RWPE1 (cell line): Measurements from ENCODE around the gene GPC3.

Experiments used
- CTCF ChIA-PET: fragments of 350-600 bp; sonication (Branson Sonifier 250); formaldehyde crosslinking; extraction: SDS; loops from one replicate; lab custom pipeline; 2021; lab: Yijun Ruan, JAX
- POLR2A ChIA-PET: fragments of 400-600 bp; formaldehyde crosslinking; extraction: SDS; loops from one replicate; lab custom pipeline; 2020; ENCODE audit warnings: antibody characterized with exemption; ENCODE audit not compliant: low non-redundant PET; lab: Yijun Ruan, JAX
- DNase-seq: peaks from one replicate; pipeline ENCODE4 v3.0.0; 2012; ENCODE audit warnings: low spot score
- H3K27ac ChIP-seq: fragments of 450-650 bp; 2 replicates; pipeline ENCODE4 v1.5.1; 2017
- TF ChIP-seq, protein P1 (sequence below): fragments of 450-650 bp; conservative IDR thresholded peaks from 2 replicates; pipeline ENCODE4 v1.5.1; 2017; ENCODE audit warnings: low read depth, mild to moderate bottlenecking

Gene GPC3

DNA sequence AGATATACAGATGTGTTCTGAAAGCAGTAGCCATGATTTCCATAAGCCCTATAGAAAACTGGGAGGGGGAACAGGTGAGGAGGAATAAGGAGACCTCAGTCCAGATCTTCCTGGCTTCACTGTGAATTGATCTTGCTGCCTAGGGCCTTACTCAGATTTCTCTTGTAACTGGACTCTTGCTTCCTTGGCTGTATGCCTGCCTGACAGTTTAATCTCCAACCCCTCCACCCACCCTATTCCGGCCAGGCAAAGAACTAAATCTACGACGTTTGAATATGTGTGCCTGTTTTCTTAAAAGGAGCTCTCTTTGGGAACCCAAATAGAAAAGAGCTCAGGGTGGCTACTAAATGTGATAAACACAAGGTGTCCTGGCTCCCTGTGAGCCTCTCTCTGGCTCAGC lies 173.0 kb downstream of the GPC3 start:
- TF ChIP-seq, protein P1, sequence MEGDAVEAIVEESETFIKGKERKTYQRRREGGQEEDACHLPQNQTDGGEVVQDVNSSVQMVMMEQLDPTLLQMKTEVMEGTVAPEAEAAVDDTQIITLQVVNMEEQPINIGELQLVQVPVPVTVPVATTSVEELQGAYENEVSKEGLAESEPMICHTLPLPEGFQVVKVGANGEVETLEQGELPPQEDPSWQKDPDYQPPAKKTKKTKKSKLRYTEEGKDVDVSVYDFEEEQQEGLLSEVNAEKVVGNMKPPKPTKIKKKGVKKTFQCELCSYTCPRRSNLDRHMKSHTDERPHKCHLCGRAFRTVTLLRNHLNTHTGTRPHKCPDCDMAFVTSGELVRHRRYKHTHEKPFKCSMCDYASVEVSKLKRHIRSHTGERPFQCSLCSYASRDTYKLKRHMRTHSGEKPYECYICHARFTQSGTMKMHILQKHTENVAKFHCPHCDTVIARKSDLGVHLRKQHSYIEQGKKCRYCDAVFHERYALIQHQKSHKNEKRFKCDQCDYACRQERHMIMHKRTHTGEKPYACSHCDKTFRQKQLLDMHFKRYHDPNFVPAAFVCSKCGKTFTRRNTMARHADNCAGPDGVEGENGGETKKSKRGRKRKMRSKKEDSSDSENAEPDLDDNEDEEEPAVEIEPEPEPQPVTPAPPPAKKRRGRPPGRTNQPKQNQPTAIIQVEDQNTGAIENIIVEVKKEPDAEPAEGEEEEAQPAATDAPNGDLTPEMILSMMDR = no peak
- H3K27ac ChIP-seq = no peak overlapping the region
- ChIA-PET CTCF (no interaction called here), POLR2A (no interaction called here)
- DNase-seq = no peak

DNA sequence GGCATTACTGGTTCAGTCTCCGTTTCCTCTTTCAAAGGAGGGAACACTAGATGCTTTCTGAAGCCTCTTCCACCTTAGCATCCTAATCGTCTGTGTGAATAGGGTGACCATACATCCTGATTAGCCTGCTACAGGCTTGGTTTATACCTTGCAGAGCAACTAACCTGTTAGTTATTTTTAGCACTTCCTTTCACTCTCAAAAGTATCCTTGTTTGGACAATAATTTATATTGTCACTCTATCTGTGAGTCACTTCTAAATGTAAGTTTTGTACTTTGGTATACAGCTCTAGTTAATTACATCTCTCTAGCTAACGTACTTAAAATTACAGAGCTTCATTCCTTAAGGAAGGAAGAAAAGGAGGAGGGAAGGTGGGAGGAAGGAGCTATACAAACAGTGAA lies 174.5 kb downstream of the GPC3 start:
- no peak overlapping the region for H3K27ac ChIP-seq
- TF ChIP-seq, protein P1 = no peak
- DNase-seq = no peak
- ChIA-PET CTCF (no interaction called here), POLR2A (no interaction called here)

DNA sequence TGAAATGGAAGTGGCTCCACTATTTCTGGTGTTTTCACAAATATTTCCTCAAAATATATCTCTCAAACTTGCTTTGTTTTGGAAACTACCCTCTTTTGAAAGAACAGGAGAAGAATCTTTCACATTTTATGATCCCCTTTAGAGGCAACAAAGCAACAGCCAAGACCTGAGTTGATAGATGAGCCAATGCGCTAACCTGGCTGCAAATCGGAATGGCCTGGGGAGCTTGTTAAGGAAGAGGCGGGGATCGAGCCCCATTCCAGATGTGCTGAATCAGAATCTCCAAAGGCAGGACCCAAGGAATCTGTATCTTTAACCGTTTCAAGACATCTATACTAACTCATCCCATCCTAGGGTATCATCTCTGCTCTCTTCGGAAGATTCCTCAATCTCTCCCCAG lies 181.3 kb downstream of the GPC3 start:
- TF ChIP-seq, protein P1 = no peak
- ChIA-PET CTCF (no interaction called here), POLR2A (no interaction called here)
- H3K27ac ChIP-seq = no peak overlapping the region
- no peak for DNase-seq

DNA sequence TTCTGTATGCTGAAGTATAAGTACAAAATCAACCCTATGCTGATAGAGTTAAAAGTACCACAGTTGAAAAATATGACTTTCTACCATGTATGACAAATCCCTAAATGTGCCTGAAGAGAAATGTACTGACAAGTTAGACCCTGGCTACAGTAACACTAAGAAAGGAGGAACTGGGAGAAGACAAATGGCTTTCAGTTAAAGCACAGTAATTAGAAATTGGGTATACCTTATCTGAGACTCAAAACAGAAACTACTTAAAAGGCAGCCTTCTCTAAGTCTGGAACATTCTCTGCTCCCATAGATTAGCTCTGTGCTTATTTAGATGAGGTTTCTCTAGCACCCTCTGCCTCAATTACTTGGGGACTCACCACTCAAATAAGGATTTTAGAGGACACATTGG lies 189.1 kb downstream of the GPC3 start:
- TF ChIP-seq, protein P1 = no peak
- CTCF ChIA-PET = no interaction called here
- POLR2A ChIA-PET = no interaction called here
- no peak for DNase-seq
- no peak overlapping the region for H3K27ac ChIP-seq

DNA sequence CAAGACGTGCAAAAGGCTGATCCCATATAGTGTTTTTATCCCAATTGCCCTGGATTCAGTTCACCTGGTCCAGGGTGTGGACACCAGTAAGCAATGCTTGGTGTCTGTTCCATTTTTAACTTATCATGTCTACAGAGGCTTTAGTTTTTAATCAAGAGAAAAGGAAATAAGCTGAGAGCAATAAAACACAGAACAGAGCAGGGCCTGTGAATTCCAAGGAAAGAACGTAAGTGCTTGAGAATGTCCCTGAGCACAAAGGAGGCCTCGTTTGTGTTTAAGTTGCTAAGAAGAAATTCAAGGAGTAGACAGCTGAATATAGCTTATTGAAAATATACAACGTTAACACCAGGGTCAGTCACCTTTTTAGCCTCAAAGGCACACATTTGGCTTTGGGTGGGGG lies 191.3 kb downstream of the GPC3 start:
- TF ChIP-seq, protein P1 = no peak
- ChIA-PET POLR2A (no interaction called here), CTCF (no interaction called here)
- no peak for DNase-seq
- no peak overlapping the region for H3K27ac ChIP-seq

DNA sequence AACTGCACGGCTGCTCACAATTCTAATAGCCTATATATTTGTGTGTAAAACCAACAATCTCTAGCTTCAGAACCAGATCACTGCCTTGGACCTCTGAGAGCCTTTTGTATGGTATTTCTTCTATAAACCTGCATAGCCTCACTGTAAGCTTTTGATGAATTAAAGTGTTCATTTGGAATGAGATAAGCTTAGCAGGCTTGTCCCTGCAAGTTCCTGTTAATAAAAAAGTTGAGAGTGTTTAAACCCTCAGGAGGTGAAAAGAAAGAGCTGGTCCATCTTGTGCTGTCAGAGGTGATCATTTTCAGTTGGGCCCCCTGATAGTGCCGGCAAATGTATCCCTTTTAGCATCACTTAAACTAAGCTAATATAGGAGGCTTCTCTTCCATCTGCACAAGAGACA lies 191.8 kb downstream of the GPC3 start:
- ChIA-PET POLR2A (no interaction called here), CTCF (interaction anchor here (1.0 kb wide), 1 partner anchor 96 kb away, joined by 3 read pairs; no protein-coding TSS in a partner anchor)
- no peak overlapping the region for H3K27ac ChIP-seq
- TF ChIP-seq, protein P1 = no peak
- no peak for DNase-seq
